ENCODE results near the gene C7orf33. TPM values are rescaled to one million over a fixed set of nuclear protein-coding genes. Genes with fewer than 3 reads are reported as not detected.

C7orf33 gene
- total RNA-seq, 1 experiment from 2014 or later: not detected

GRCh38 chr7:148637094-148637493 lies 46.5 kb downstream of the C7orf33 start:
- Histone ChIP-seq H4K8ac (replicated peaks; ENCODE audit: insufficient read length, low read depth, low read length) (no peak overlapping the region), H4K20me1 (ENCODE audit: control insufficient read depth, insufficient read depth, insufficient read length) (no peaks in the 10 kb centered on the region), H4K91ac (ENCODE audit: insufficient read length, low read depth, low read length) (no peak overlapping the region), H2BK12ac (ENCODE audit: insufficient read length, low read depth, low read length) (no peak overlapping the region), H2BK120ac (ENCODE audit: low read depth, low read length, poor library complexity, severe bottlenecking) (no peak overlapping the region), H3K4ac (ENCODE audit: low read depth, low read length) (no peak overlapping the region), H2BK20ac (ENCODE audit: low read depth, low read length, poor library complexity, severe bottlenecking) (no peak overlapping the region), H2BK5ac (ENCODE audit: insufficient read length, low read length) (no peak overlapping the region), H3K4me1 (ENCODE audit: insufficient read depth, low read length) (no peaks in the 10 kb centered on the region), H2BK15ac (ENCODE audit: low read depth, low read length) (no peak overlapping the region), H3K79me2 (ENCODE audit: insufficient read depth, low read length) (no peaks in the 10 kb centered on the region), H3K27me3 (ENCODE audit: insufficient read depth, low read length) (no peaks in the 10 kb centered on the region), H3K14ac (ENCODE audit: insufficient read depth, low read length) (no peak overlapping the region), H3K56ac (ENCODE audit: insufficient read length, low read depth, low read length) (no peak overlapping the region), H3K23me2 (ENCODE audit: insufficient read length, low read depth, low read length, poor library complexity, severe bottlenecking) (no peaks in the 10 kb centered on the region), H2AK5ac (ENCODE audit: insufficient read length, low read length) (no peak overlapping the region), H3T11ph (ENCODE audit: low read length) (no peak overlapping the region), H3K9ac (ENCODE audit: extremely low read depth, insufficient read length, low read length) (no peak overlapping the region), H3K18ac (ENCODE audit: insufficient read length, low read depth, low read length) (no peak overlapping the region), H3K4me2 (ENCODE audit: insufficient read depth, insufficient read length, low read length) (no peak overlapping the region), H3K23ac (ENCODE audit: insufficient read length, low read depth, low read length) (no peak overlapping the region), H3K27ac (ENCODE audit: insufficient read length, low read depth, low read length) (no peak overlapping the region), H3K79me1 (ENCODE audit: insufficient read depth, low read depth, low read length, poor library complexity, severe bottlenecking) (no peaks in the 10 kb centered on the region), H2AFZ (ENCODE audit: low read length) (no peak overlapping the region), H3K9me3 (ENCODE audit: control insufficient read depth, low read depth, low read length) (no peaks in the 10 kb centered on the region), H4K5ac (ENCODE audit: insufficient read length, low read depth, low read length) (no peak overlapping the region)
- Mint-ChIP-seq H3K4me1 (no peaks in the 10 kb centered on the region), H3K36me3 (ENCODE audit: insufficient read depth in 1 of 3, low read depth in 3 of 3) (no peaks in the 10 kb centered on the region), H3K27ac (peak overlapping the region in 1 of 3 experiments; percentile 44; a peak in 2 of 7 replicates), H3K4me3 (no peak overlapping the region), H3K9me3 (no peaks in the 10 kb centered on the region; a peak in 1 of 5 replicates), H3K27me3 (ENCODE audit: low read depth) (no peaks in the 10 kb centered on the region; the same call in 1 of the 2 replicates)
- WGBS (ENCODE audit: extremely low coverage, insufficient read length, low lambda C conversion rate): no CpG with 5 or more reads among the region's 19 CpGs
- no peak for TF ChIP-seq CTCF (conservative IDR thresholded peaks at IDR 0.05)
- DNase-seq: no peak

Measured in H9 (cell line).